Esophagus (tissue), 2 donors: ENCODE data around the gene RMDN2. TPM values are rescaled to one million over a fixed set of nuclear protein-coding genes. Genes with fewer than 3 reads are reported as not detected.

Experiments
- H3K27ac ChIP-seq, 2 donors: one replicate each; pipeline ENCODE4 v1.5.1; 2013; ENCODE audit warnings: low read depth in 2 of 2, mild to moderate bottlenecking in 2 of 2, inconsistent platforms in 1 of 2, low read length in 1 of 2, moderate library complexity in 1 of 2
- H3K27me3 ChIP-seq, 2 donors: one replicate each; pipeline ENCODE4 v1.6.1; 2013; ENCODE audit warnings: low read length in 2 of 2, control low read depth in 1 of 2, mild to moderate bottlenecking in 1 of 2; ENCODE audit not compliant: insufficient read depth in 2 of 2, control insufficient read depth in 1 of 2
- H3K36me3 ChIP-seq, 2 donors: one replicate each; pipeline ENCODE4 v1.6.1; 2013; ENCODE audit warnings: low read length in 1 of 2; ENCODE audit not compliant: control insufficient read depth in 2 of 2, insufficient read depth in 2 of 2
- H3K4me1 ChIP-seq, 2 donors: one replicate each; pipeline ENCODE4 v1.6.1; 2013; ENCODE audit warnings: low read length in 1 of 2; ENCODE audit not compliant: control insufficient read depth in 2 of 2, insufficient read depth in 2 of 2
- H3K4me3 ChIP-seq, 2 donors: one replicate each; pipeline ENCODE4 v1.5.1; 2013; ENCODE audit warnings: low read length in 2 of 2, mild to moderate bottlenecking in 2 of 2, low read depth in 1 of 2, moderate library complexity in 1 of 2
- H3K9me3 ChIP-seq, 2 donors: one replicate each; pipeline ENCODE4 v1.6.1; 2013; ENCODE audit warnings: mild to moderate bottlenecking in 2 of 2, low read depth in 1 of 2, low read length in 1 of 2, moderate library complexity in 1 of 2; ENCODE audit not compliant: control insufficient read depth in 2 of 2, insufficient read depth in 1 of 2
- WGBS, 2 donors: extraction: QIAGEN DNeasy Blood & Tissue Kit; methylation state at CpG; one replicate each; pipeline ENCODE4 v1.1.7; 2013; 5-methylcytosine and 5-hydroxymethylcytosine counted together
- polyA plus RNA-seq, 2 donors: library from polyadenylated mRNA; stranded (reverse); fragments of 200-250 nt; gene quantifications; one replicate each; pipeline ENCODE4 v1.2.3, GENCODE V29; 2013
- donor health status: healthy with polysubstance abuse.
- donor health status: Bipolar disorder and iron deficiency.

The RMDN2 gene
- polyA plus RNA-seq, 2 donors, result 2.3 to 3.5 TPM

DNA sequence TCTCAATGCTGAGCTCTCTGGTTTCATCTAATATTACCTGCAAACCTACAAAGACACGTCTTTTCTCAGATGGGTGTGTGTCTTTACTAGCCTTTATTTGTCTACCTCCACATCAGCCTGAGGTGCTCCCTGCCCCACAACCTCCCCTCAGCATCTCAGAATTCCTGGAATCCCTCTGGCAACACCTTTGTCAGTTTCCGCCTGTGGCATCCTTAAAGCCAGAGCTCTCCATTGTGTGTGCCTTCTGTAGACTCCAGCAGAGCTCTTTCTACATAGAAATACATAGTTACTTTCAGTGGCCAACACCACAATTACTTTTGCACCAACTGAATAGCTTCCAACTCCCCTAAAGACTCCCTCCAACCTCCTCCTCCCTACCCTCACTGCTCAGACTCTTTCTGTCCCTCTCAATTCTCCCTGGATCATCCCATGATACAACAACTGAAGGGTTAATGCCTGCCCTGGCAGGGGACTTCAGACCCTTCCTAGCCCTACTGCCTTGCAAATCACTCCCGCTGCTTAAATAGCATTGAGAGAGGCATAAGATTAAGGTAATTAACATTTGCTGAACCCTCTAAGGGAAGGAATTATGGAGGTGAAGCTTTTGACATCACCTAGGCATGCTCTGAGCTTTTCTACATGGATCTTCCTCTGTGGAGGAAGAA lies 39.6 kb upstream of the RMDN2 start:
- Histone ChIP-seq H3K27me3 (no peaks in the 10 kb centered on the region), H3K9me3 (no peaks in the 10 kb centered on the region), H3K27ac (no peak overlapping the region), H3K4me3 (no peak overlapping the region), H3K4me1 (no peaks in the 10 kb centered on the region), H3K36me3 (no peaks in the 10 kb centered on the region)
- 70 to 71% methylated on average over 3 of the region's 3 CpGs for WGBS, 2 donors

- H3K27ac ChIP-seq, result no peak overlapping the region
- WGBS, 2 donors, result 80 to 82% methylated on average over 5 of the region's 5 CpGs
Measured at GRCh38 chr2:37886745-37887144, 38.3 kb upstream of the RMDN2 start.

DNA sequence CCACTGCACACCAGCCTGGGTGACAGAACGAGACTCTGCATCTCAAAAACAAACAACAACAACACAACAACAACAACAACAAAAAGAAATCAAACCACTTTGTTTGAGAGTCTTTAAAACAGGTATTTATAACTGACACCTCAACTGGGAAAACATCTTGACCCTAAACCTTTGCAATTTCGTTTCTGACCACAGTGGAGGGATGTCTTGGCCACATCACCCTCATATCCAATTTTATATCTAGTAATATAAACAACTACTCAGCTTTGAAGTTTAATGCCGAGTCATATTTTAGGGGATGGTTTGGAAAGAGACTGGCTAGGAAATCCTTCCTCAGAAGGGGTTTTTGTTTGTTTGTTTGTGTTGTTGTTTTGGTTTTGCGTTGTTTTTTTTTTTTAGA lies 37.8 kb upstream of the RMDN2 start:
- Histone ChIP-seq H3K27ac (no peak overlapping the region), H3K9me3 (no peaks in the 10 kb centered on the region), H3K36me3 (no peaks in the 10 kb centered on the region), H3K4me1 (no peaks in the 10 kb centered on the region), H3K27me3 (no peaks in the 10 kb centered on the region), H3K4me3 (no peak overlapping the region)
- WGBS, 2 donors, result 71 to 80% methylated on average over 4 of the region's 4 CpGs

More at GRCh38 chr2:37886745-37887144, 38.3 kb upstream of the RMDN2 start:
- Histone ChIP-seq H3K9me3 (no peaks in the 10 kb centered on the region), H3K36me3 (no peaks in the 10 kb centered on the region), H3K4me3 (no peak overlapping the region), H3K4me1 (no peaks in the 10 kb centered on the region), H3K27me3 (no peaks in the 10 kb centered on the region)

DNA sequence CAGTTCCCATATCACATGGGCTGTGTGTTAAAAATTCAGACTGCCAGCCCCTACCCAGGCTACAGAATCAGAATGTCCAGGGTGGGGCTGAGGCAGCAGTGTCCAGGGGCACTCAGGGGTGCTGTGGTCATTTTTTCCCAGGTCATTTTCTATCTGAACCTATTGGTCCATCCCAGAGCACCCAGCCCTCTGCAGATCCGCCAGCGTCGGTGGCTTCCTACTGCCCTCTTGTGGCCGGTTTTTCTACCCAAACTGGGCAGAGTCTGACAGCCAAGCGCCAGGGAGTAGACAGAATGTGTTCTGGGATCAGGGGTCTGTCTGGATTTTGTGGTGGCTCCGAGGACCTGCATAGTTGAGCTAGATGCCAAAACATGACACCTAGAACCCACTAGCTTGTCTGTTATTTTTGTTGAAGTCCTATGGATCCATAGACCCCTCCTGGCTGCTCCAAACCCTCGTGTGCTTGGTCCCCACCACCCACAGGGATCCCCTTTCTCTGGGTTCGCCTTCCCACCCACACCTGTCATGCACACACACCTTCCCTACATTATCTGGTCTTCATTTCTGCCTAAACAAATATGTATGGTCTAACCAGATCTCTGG lies 34.1 kb upstream of the RMDN2 start:
- WGBS, 2 donors, result 21 to 22% methylated on average over 8 of the region's 8 CpGs
- Histone ChIP-seq H3K36me3 (no peaks in the 10 kb centered on the region), H3K4me3 (no peak overlapping the region), H3K4me1 (no peaks in the 10 kb centered on the region), H3K9me3 (no peaks in the 10 kb centered on the region), H3K27me3 (no peaks in the 10 kb centered on the region), H3K27ac (no peak overlapping the region)

- WGBS, 2 donors, result 45 to 46% methylated on average over 5 of the region's 5 CpGs
- H3K36me3 ChIP-seq, result no peaks in the 10 kb centered on the region
- H3K27ac ChIP-seq, result no peak overlapping the region
- H3K9me3 ChIP-seq, result no peaks in the 10 kb centered on the region
- H3K4me1 ChIP-seq, result no peaks in the 10 kb centered on the region
- no peaks in the 10 kb centered on the region for H3K27me3 ChIP-seq
- no peak overlapping the region for H3K4me3 ChIP-seq
Measured at GRCh38 chr2:37891846-37892435, 33.1 kb upstream of the RMDN2 start.

- H3K27ac ChIP-seq, result no peak overlapping the region
Measured at GRCh38 chr2:37892436-37893114, 32.5 kb upstream of the RMDN2 start.

DNA sequence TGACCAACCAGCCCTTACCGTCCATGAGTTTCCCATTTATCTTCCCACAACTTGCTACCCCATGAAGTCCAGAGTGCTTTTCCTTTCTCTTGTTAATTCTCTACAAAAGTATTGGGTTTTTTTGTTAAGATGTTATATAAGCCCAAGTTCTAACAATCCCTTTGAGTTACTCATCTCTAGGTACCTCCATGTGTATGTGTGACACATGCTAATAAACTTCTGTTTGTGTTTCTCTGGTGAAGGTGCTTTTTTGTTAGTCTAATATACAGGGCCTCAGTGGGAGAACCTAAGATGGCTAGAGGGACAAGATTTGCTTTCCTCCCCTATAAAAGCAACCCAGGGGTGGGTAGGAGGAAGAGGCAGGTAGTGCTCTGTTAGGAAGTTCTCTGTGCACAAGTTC lies 31.8 kb upstream of the RMDN2 start:
- Histone ChIP-seq H3K27ac (no peak overlapping the region), H3K4me1 (no peaks in the 10 kb centered on the region), H3K4me3 (no peak overlapping the region), H3K36me3 (no peaks in the 10 kb centered on the region), H3K9me3 (no peaks in the 10 kb centered on the region), H3K27me3 (no peaks in the 10 kb centered on the region)
- 85 to 91% methylated on average over 1 of the region's 1 CpG for WGBS, 2 donors

More at GRCh38 chr2:37892436-37893114, 32.5 kb upstream of the RMDN2 start:
- no peaks in the 10 kb centered on the region for H3K36me3 ChIP-seq
- no peaks in the 10 kb centered on the region for H3K27me3 ChIP-seq
- no peak overlapping the region for H3K4me3 ChIP-seq
- no peaks in the 10 kb centered on the region for H3K4me1 ChIP-seq
- WGBS, 2 donors, result 48 to 52% methylated on average over 7 of the region's 7 CpGs
- no peaks in the 10 kb centered on the region for H3K9me3 ChIP-seq

DNA sequence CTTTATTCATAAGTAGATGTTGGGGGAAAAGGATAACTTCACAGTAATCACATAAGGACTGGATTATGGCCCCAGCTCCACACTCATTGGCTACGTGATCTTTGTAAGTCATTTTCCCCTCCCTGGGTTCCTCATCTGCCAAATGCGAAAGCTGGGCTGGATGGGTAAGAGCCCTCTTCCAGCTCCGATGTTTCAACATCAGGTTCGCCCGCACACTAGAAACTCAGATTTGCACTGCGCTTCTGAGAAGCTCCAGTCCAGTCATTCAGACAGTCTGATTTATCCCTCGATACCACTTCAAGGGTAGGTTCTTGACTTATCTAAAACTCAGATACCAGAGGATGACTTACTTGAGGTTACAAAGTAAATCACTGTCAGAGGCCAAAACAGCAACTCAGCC lies 31.0 kb upstream of the RMDN2 start:
- Histone ChIP-seq H3K4me1 (no peaks in the 10 kb centered on the region), H3K27me3 (no peaks in the 10 kb centered on the region), H3K4me3 (no peak overlapping the region), H3K9me3 (no peaks in the 10 kb centered on the region), H3K36me3 (no peaks in the 10 kb centered on the region), H3K27ac (no peak overlapping the region)
- WGBS, 2 donors, result 92 to 95% methylated on average over 7 of the region's 7 CpGs

- Histone ChIP-seq H3K27me3 (no peaks in the 10 kb centered on the region), H3K27ac (no peak overlapping the region), H3K9me3 (no peaks in the 10 kb centered on the region), H3K4me1 (no peaks in the 10 kb centered on the region), H3K36me3 (no peaks in the 10 kb centered on the region), H3K4me3 (no peak overlapping the region)
- 43 to 59% methylated on average over 4 of the region's 4 CpGs for WGBS, 2 donors
Measured at GRCh38 chr2:37894601-37895000, 30.5 kb upstream of the RMDN2 start.
